A549 (cell line): ENCODE measurements around the gene RBM12. TPM values are rescaled to one million over a fixed set of nuclear protein-coding genes. Genes with fewer than 3 reads are reported as not detected.

Source experiments
- ATAC-seq, 2 experiments: fragments of 200-7000 bp in 1 of 2; fragments of >200 bp in 1 of 2; cut with Nextera tagmentation in 1 of 2; cut with Tn5 transposase in 1 of 2; 3 replicates each; pipeline versions ENCODE4 v1.8.0 to v1.9.1; 2018 to 2020; ENCODE audit warnings: mild to moderate bottlenecking in 1 of 2, moderate library complexity in 1 of 2
- CTCF ChIA-PET: fragments of 300-600 bp; sonication (Branson Sonifier 250); formaldehyde crosslinking; extraction: SDS; loops from one replicate; lab custom pipeline; 2021; ENCODE audit warnings: antibody characterized with exemption, inconsistent platforms; lab: Yijun Ruan, JAX
- POLR2A ChIA-PET: fragments of 350-600 bp; formaldehyde crosslinking; extraction: SDS; loops from one replicate; lab custom pipeline; 2021; ENCODE audit warnings: antibody characterized with exemption, inconsistent platforms; lab: Yijun Ruan, JAX
- DNase-seq, 2 experiments: peaks; one replicate each; pipeline versions ENCODE4 v3.0.0 to v3.0.0-alpha.2; 2011 to 2016; ENCODE audit warnings: low read depth in 1 of 2, low spot score in 1 of 2
- FAIRE-seq: peaks from 2 replicates; lab custom pipeline; 2011; peaks lifted over from hg19 to GRCh38; lab: Jason Lieb, UNC
- H3K27ac ChIP-seq, 2 experiments: fragments of >200 bp; sonication (Bioruptor Twin); formaldehyde crosslinking; 3 replicates each; pipeline ENCODE4 v1.5.1; 2016 to 2017
- H3K4me1 ChIP-seq: fragments of >200 bp; sonication (Bioruptor Twin); formaldehyde crosslinking; 3 replicates; pipeline ENCODE4 v1.6.1; 2016
- H3K4me2 ChIP-seq: fragments of >200 bp; sonication (Bioruptor Twin); formaldehyde crosslinking; 3 replicates; pipeline ENCODE4 v1.6.1; 2016
- H3K4me3 ChIP-seq: fragments of >200 bp; sonication (Bioruptor Twin); formaldehyde crosslinking; 3 replicates; pipeline ENCODE4 v1.5.1; 2016
- H3K9me3 ChIP-seq: fragments of >200 bp; sonication (Bioruptor Twin); formaldehyde crosslinking; 3 replicates; pipeline ENCODE4 v1.6.1; 2016
- BHLHE40 ChIP-seq: IDR thresholded peaks from 2 replicates; pipeline ENCODE4 v1.6.1; 2012; ENCODE audit warnings: low read depth, low read length, inconsistent platforms
- CBX2 ChIP-seq: fragments of 200-600 bp; sonication (generic); IDR thresholded peaks from 2 replicates; pipeline ENCODE4 v1.6.1; 2016; ENCODE audit warnings: low read depth, mild to moderate bottlenecking, borderline replicate concordance
- CBX8 ChIP-seq: fragments of 200-600 bp; sonication (generic); IDR thresholded peaks from 2 replicates; pipeline ENCODE4 v1.6.1; 2016
- CEBPB ChIP-seq, 2 experiments: fragments of >200 bp in 1 of 2; sonication (Bioruptor Twin) in 1 of 2; formaldehyde crosslinking in 1 of 2; IDR thresholded peaks; 2 replicates each; pipeline ENCODE4 v1.6.1; 2012 to 2016
- CHD2 ChIP-seq: fragments of 150-350 bp; IDR thresholded peaks from 2 replicates; pipeline ENCODE4 v1.6.1; 2014; ENCODE audit warnings: low read length; ENCODE audit not compliant: partially characterized antibody
- EHF ChIP-seq: fragments of 250-450 bp; sonication (Bioruptor Pico); IDR thresholded peaks from 2 replicates; pipeline ENCODE4 v1.5.0; 2020; ENCODE audit warnings: mild to moderate bottlenecking
- ESRRA ChIP-seq: fragments of 150-350 bp; IDR thresholded peaks from 2 replicates; pipeline ENCODE4 v1.6.1; 2014; ENCODE audit warnings: mild to moderate bottlenecking, low read length, borderline replicate concordance
- FOSL2 ChIP-seq, 2 experiments: fragments of 450-650 bp in 1 of 2; fragments of >200 bp in 1 of 2; sonication (Bioruptor Twin) in 1 of 2; formaldehyde crosslinking; IDR thresholded peaks; 2 replicates each; pipeline versions ENCODE4 v1.5.0 to v1.6.1; 2016 to 2020; ENCODE audit warnings: mild to moderate bottlenecking in 1 of 2, moderate library complexity in 1 of 2
- FOXS1 ChIP-seq: fragments of 250-450 bp; sonication (Bioruptor Pico); IDR thresholded peaks from 2 replicates; pipeline ENCODE4 v1.5.0; 2020; ENCODE audit warnings: mild to moderate bottlenecking, moderate library complexity
- HES2 ChIP-seq: fragments of >200 bp; sonication (Bioruptor Twin); formaldehyde crosslinking; IDR thresholded peaks from 2 replicates; pipeline ENCODE4 v1.6.1; 2016
- HEYL ChIP-seq: fragments of 250-450 bp; sonication (Bioruptor Pico); IDR thresholded peaks from 2 replicates; pipeline ENCODE4 v1.8.0; 2021; ENCODE audit warnings: mild to moderate bottlenecking, moderate library complexity
- HMGXB4 ChIP-seq: fragments of 250-450 bp; sonication (Bioruptor Pico); IDR thresholded peaks from 2 replicates; pipeline ENCODE4 v1.5.0; 2021; ENCODE audit warnings: mild to moderate bottlenecking, moderate library complexity, borderline replicate concordance
- HOXA7 ChIP-seq: fragments of 250-450 bp; sonication (Bioruptor Pico); IDR thresholded peaks from 2 replicates; pipeline ENCODE4 v1.5.0; 2020; ENCODE audit warnings: mild to moderate bottlenecking, moderate library complexity
- HOXB13 ChIP-seq: fragments of 250-450 bp; sonication (Bioruptor Pico); IDR thresholded peaks from 2 replicates; pipeline ENCODE4 v1.5.0; 2020; ENCODE audit warnings: low read depth, mild to moderate bottlenecking, moderate library complexity
- HOXB5 ChIP-seq: fragments of 250-450 bp; sonication (Bioruptor Pico); IDR thresholded peaks from 2 replicates; pipeline ENCODE4 v1.5.0; 2020; ENCODE audit warnings: mild to moderate bottlenecking, moderate library complexity
- KDM1A ChIP-seq: fragments of 200-600 bp; sonication (generic); IDR thresholded peaks from 2 replicates; pipeline ENCODE4 v1.6.1; 2016; ENCODE audit warnings: low read depth, mild to moderate bottlenecking
- MAX ChIP-seq: IDR thresholded peaks from 2 replicates; pipeline ENCODE4 v1.6.1; 2012
- MYC ChIP-seq: IDR thresholded peaks from 2 replicates; pipeline ENCODE4 v1.6.1; 2012; ENCODE audit warnings: mild to moderate bottlenecking, inconsistent platforms, low read length, improper control_type of control experiment, borderline replicate concordance
- POLR2A ChIP-seq: IDR thresholded peaks from 2 replicates; pipeline ENCODE4 v1.6.1; 2012; ENCODE audit warnings: mild to moderate bottlenecking, low read length
- RAD21 ChIP-seq, 2 experiments: fragments of >200 bp in 1 of 2; sonication (Bioruptor Twin) in 1 of 2; formaldehyde crosslinking in 1 of 2; IDR thresholded peaks in 1 of 2; conservative IDR thresholded peaks in 1 of 2; 2 replicates in 1 of 2; 3 replicates in 1 of 2; pipeline ENCODE4 v1.6.1; 2012 to 2018; ENCODE audit warnings: inconsistent platforms in 1 of 2
- REST ChIP-seq: fragments of 200-600 bp; sonication (generic); IDR thresholded peaks from 2 replicates; pipeline ENCODE4 v1.6.1; 2016; ENCODE audit warnings: antibody characterized with exemption, mild to moderate bottlenecking, moderate library complexity
- RFX5 ChIP-seq: fragments of 450-650 bp; IDR thresholded peaks from 2 replicates; pipeline ENCODE4 v1.7.1; 2014; ENCODE audit warnings: antibody characterized with exemption, mild to moderate bottlenecking, moderate library complexity
- RNF2 ChIP-seq: fragments of 200-600 bp; sonication (generic); IDR thresholded peaks from 2 replicates; pipeline ENCODE4 v1.6.1; 2016; ENCODE audit warnings: low read depth, mild to moderate bottlenecking, antibody characterized with exemption, moderate library complexity, borderline replicate concordance
- SREBF2 ChIP-seq: fragments of 450-650 bp; IDR thresholded peaks from 2 replicates; pipeline ENCODE4 v1.6.1; 2014; ENCODE audit warnings: mild to moderate bottlenecking, moderate library complexity
- TP53 ChIP-seq: fragments of 250-450 bp; sonication (Bioruptor Pico); IDR thresholded peaks from 2 replicates; pipeline ENCODE4 v1.5.0; 2021; ENCODE audit warnings: mild to moderate bottlenecking, moderate library complexity
- USF2 ChIP-seq: fragments of 450-650 bp; IDR thresholded peaks from 2 replicates; pipeline ENCODE4 v1.6.1; 2014; ENCODE audit warnings: antibody characterized with exemption
- ZSCAN20 ChIP-seq: fragments of 250-450 bp; sonication (Bioruptor Pico); IDR thresholded peaks from 2 replicates; pipeline ENCODE4 v1.8.0; 2022; ENCODE audit warnings: mild to moderate bottlenecking, moderate library complexity
- WGBS: methylation state at CpG from one replicate; pipeline ENCODE4 v1.1.6; 2017; ENCODE audit errors: missing lambda C conversion rate; 5-methylcytosine and 5-hydroxymethylcytosine counted together
- polyA plus RNA-seq, 4 experiments: library from polyadenylated mRNA; depleted of rRNA in 3 of 4; stranded (reverse); fragments of >200 nt; fragmentation: RNase III in 1 of 4; extraction: RNeasy Plus Mini Kit Qiagen cat#74134 plus additional on column Dnase treatment in 1 of 4; gene quantifications; 2 replicates in 3 of 4; 3 replicates in 1 of 4; pipeline ENCODE4 v1.2.3, GENCODE V29; 2011 to 2017

RBM12 gene
- polyA plus RNA-seq, 2 of the 4 experiments (the other 2 are of a cell fraction), result 49.9 to 119 TPM

GRCh38 chr20:35699957-35700624 lies 35.4 kb upstream of the RBM12 start:
- DNase-seq, result no peak
- FAIRE-seq, result no peak
- Histone ChIP-seq H3K4me3 (peak overlapping the region; percentile 90), H3K4me1 (peaks cover 28% of the 10 kb centered on the region), H3K4me2 (peak overlapping the region; percentile 99), H3K27ac (peak overlapping the region; percentile 94 to 95), H3K9me3 (no peaks in the 10 kb centered on the region)
- 33% methylated on average over 6 of the region's 6 CpGs for WGBS
- POLR2A ChIA-PET, result interaction anchor here (0.6 to 1.9 kb wide), 5 partner anchors 36 to 132 kb away, joined by 3 to 11 read pairs (median 5); partner anchors contain the start of genes CPNE1, RBM12 and RBM39
- ATAC-seq, result peak in 1 of 2 experiments; percentile 5; a peak in 3 of 6 replicates
- no peak for TF ChIP-seq CEBPB (IDR thresholded peaks at IDR 0.05)
- TF ChIP-seq TP53 (CRISPR knock-in tag), result no peak
- TF ChIP-seq HOXB5, result no peak
- TF ChIP-seq MAX, result no peak
- TF ChIP-seq KDM1A, result no peak
- TF ChIP-seq FOXS1, result no peak
- no peak for TF ChIP-seq BHLHE40
- TF ChIP-seq RNF2, result no peak
- CTCF ChIA-PET, result interaction anchor here (0.8 to 2.1 kb wide), 3 partner anchors 10 to 236 kb away, joined by 3 to 8 read pairs (median 3); no protein-coding TSS in a partner anchor

- ChIA-PET POLR2A (interaction anchor here (0.6 to 1.9 kb wide), 9 partner anchors 8 to 132 kb away, joined by 3 to 11 read pairs (median 5); partner anchors contain the start of genes CPNE1, RBM12 and RBM39), CTCF (interaction anchor here (0.7 to 0.8 kb wide), 3 partner anchors 30 to 255 kb away, joined by 3 read pairs; partner anchors contain the start of gene SCAND1)
- ATAC-seq (peak; percentile 79 to 90), DNase-seq (peak; percentile 81 to 91), FAIRE-seq (no peak)
- Histone ChIP-seq H3K4me2 (peak within 1 kb of the TSS; percentile 99), H3K4me3 (peak within 1 kb of the TSS; percentile 90), H3K27ac (peak within 1 kb of the TSS; percentile 94 to 95), H3K4me1 (peaks cover 28% of the 10 kb centered on the region), H3K9me3 (no peaks in the 10 kb centered on the region)
- 0% methylated on average over 32 of the region's 81 CpGs for WGBS
- TF ChIP-seq SREBF2 (no peak), MYC (no peak), CHD2 (no peak), HOXB13 (CRISPR knock-in tag) (no peak), HMGXB4 (no peak), HES2 (no peak), USF2 (no peak), ESRRA (no peak), FOSL2 (IDR thresholded peaks at IDR 0.05) (no peak), FOSL2 (CRISPR knock-in tag; IDR thresholded peaks at IDR 0.05) (no peak), RAD21 (conservative IDR thresholded peaks at IDR 0.05 in 1 of 2, IDR thresholded peaks at IDR 0.05 in 1 of 2) (peak in 1 of 2 experiments; percentile 17; a peak in 1 of 5 replicates), HEYL (CRISPR knock-in tag) (no peak), CBX2 (no peak), KDM1A (no peak), CBX8 (no peak), ZSCAN20 (CRISPR knock-in tag) (no peak), EHF (CRISPR knock-in tag) (no peak), BHLHE40 (no peak), POLR2A (peak; percentile 79), REST (no peak), RFX5 (no peak), HOXA7 (CRISPR knock-in tag) (no peak)
These were observed 34.6 kb upstream of the RBM12 start, which contains the start of the genes NFS1 and ROMO1 for GRCh38 chr20:35699127-35699956. Gene NFS1 (minus strand): TSS chr20:35699352. CDS start chr20:35699288, 64 bp downstream. Gene ROMO1 (plus strand): TSS chr20:35699405. CDS start chr20:35699633, 228 bp downstream.
